Measurements from ENCODE around the gene FCER2. TPM values are rescaled to one million over a fixed set of nuclear protein-coding genes. Genes with fewer than 3 reads are reported as not detected.
"Not testable (repeated sequence)": the region's sequence is repeated elsewhere in the genome, so short reads cannot be mapped to it uniquely, and the experiment has no call there.

Gene FCER2
- polyA plus RNA-seq, 2 of the 4 experiments (the other 2 are of a cell fraction), result not detected

- peak; percentile 47 to 64; a peak in 3 of 6 replicates for ATAC-seq
- WGBS (ENCODE audit: missing lambda C conversion rate), result 10% methylated on average over 4 of the region's 4 CpGs
- H3K4me1 ChIP-seq, result no peaks in the 10 kb centered on the region
- no peak for FAIRE-seq
- CTCF ChIA-PET, result no interaction called here
- H3K4me2 ChIP-seq, result no peak overlapping the region
- no peak overlapping the region for H3K27ac ChIP-seq
- peak in 1 of 2 experiments; percentile 54 for DNase-seq (ENCODE audit: low read depth in 1 of 2, low spot score in 1 of 2)
- TF ChIP-seq BHLHE40 (IDR thresholded peaks at IDR 0.05; ENCODE audit: low read depth, low read length), result no peak
- POLR2A ChIA-PET, result no interaction called here
- H3K4me3 ChIP-seq, result no peak overlapping the region
- H3K9me3 ChIP-seq, result peaks cover 2% of the 10 kb centered on the region; the same call in 1 of the 3 replicates
These were observed 46.8 kb upstream of the FCER2 start for GRCh38 chr19:7748756-7749155.

DNA sequence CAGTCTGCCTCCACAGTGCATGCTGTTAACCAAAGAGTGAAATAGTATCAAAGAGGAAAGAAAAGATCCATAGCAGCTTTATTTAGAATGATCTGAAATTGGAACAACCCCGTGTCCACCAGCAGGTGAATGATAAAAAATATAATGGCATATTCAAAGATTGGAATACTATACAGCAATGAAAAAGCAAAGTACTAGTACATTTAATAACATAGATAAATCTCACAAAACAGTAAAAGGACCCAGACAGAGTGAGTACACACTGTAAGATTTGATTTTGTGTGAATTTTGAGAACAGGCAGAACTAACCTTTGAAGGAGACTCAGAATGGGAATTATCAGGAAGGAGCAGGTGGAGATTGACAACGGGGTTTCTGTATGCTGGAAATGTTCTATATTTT, 46.2 kb upstream of the FCER2 start:
- ChIA-PET POLR2A (no interaction called here), CTCF (interaction anchor here (0.7 to 1.5 kb wide), 3 partner anchors 51 to 407 kb away, joined by 3 to 5 read pairs (median 4); no protein-coding TSS in a partner anchor)
- no peak overlapping the region for H3K4me2 ChIP-seq
- FAIRE-seq (no peak), DNase-seq (ENCODE audit: low read depth in 1 of 2, low spot score in 1 of 2) (no peak), ATAC-seq (no peak)
- WGBS (ENCODE audit: missing lambda C conversion rate), result 0% methylated on average over 2 of the region's 2 CpGs
- H3K4me1 ChIP-seq, result no peaks in the 10 kb centered on the region
- no peak overlapping the region for H3K27ac ChIP-seq
- TF ChIP-seq RAD21 (conservative IDR thresholded peaks at IDR 0.05 in 1 of 2, IDR thresholded peaks at IDR 0.05 in 1 of 2), result no peak
- TF ChIP-seq, protein P1, sequence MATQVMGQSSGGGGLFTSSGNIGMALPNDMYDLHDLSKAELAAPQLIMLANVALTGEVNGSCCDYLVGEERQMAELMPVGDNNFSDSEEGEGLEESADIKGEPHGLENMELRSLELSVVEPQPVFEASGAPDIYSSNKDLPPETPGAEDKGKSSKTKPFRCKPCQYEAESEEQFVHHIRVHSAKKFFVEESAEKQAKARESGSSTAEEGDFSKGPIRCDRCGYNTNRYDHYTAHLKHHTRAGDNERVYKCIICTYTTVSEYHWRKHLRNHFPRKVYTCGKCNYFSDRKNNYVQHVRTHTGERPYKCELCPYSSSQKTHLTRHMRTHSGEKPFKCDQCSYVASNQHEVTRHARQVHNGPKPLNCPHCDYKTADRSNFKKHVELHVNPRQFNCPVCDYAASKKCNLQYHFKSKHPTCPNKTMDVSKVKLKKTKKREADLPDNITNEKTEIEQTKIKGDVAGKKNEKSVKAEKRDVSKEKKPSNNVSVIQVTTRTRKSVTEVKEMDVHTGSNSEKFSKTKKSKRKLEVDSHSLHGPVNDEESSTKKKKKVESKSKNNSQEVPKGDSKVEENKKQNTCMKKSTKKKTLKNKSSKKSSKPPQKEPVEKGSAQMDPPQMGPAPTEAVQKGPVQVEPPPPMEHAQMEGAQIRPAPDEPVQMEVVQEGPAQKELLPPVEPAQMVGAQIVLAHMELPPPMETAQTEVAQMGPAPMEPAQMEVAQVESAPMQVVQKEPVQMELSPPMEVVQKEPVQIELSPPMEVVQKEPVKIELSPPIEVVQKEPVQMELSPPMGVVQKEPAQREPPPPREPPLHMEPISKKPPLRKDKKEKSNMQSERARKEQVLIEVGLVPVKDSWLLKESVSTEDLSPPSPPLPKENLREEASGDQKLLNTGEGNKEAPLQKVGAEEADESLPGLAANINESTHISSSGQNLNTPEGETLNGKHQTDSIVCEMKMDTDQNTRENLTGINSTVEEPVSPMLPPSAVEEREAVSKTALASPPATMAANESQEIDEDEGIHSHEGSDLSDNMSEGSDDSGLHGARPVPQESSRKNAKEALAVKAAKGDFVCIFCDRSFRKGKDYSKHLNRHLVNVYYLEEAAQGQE (IDR thresholded peaks at IDR 0.05), result no peak
- TF ChIP-seq RCOR1 (IDR thresholded peaks at IDR 0.05; ENCODE audit: low read depth, low read length), result no peak
- TF ChIP-seq ZC3H11A (IDR thresholded peaks at IDR 0.05), result no peak
- TF ChIP-seq HDAC2 (IDR thresholded peaks at IDR 0.05), result no peak
- TF ChIP-seq MYC (IDR thresholded peaks at IDR 0.05; ENCODE audit: borderline replicate concordance, low read length), result no peak
- TF ChIP-seq NR3C1 (IDR thresholded peaks at IDR 0.05), result no peak
- no peak for TF ChIP-seq HEYL (CRISPR knock-in tag; IDR thresholded peaks at IDR 0.05)
- no peak for TF ChIP-seq PHF8 (IDR thresholded peaks at IDR 0.05; ENCODE audit: borderline replicate concordance, low read depth)
- TF ChIP-seq RNF2 (IDR thresholded peaks at IDR 0.05; ENCODE audit: borderline replicate concordance, low read depth), result no peak
- no peak for TF ChIP-seq KDM5A (IDR thresholded peaks at IDR 0.05)
- TF ChIP-seq JUNB (IDR thresholded peaks at IDR 0.05), result no peak
- no peak for TF ChIP-seq HMGXB4 (CRISPR knock-in tag; IDR thresholded peaks at IDR 0.05; ENCODE audit: borderline replicate concordance)
- no peak for TF ChIP-seq SREBF2 (IDR thresholded peaks at IDR 0.05)
- TF ChIP-seq EP300 (IDR thresholded peaks at IDR 0.05), result no peak
- no peak overlapping the region for H3K4me3 ChIP-seq
- peaks cover 2% of the 10 kb centered on the region; the same call in 1 of the 3 replicates for H3K9me3 ChIP-seq

- ATAC-seq, result no peak
- H3K9me3 ChIP-seq, result no peaks in the 10 kb centered on the region
- no peak within 1 kb of the TSS for H3K4me2 ChIP-seq
- no peak for DNase-seq (ENCODE audit: low read depth in 1 of 2, low spot score in 1 of 2)
- ChIA-PET POLR2A (no interaction called here), CTCF (interaction anchor here (0.7 to 1.6 kb wide), 5 partner anchors 12 to 406 kb away, joined by 3 to 6 read pairs (median 4); partner anchors contain the start of gene TRAPPC5)
- FAIRE-seq, result no peak
- no peak within 1 kb of the TSS for H3K27ac ChIP-seq
- 50% methylated on average over 6 of the region's 7 CpGs for WGBS (ENCODE audit: missing lambda C conversion rate)
- H3K4me3 ChIP-seq, result no peak within 1 kb of the TSS
- TF ChIP-seq SMC3 (IDR thresholded peaks at IDR 0.05) (no peak), HOXB5 (CRISPR knock-in tag; IDR thresholded peaks at IDR 0.05) (no peak), POLR2AphosphoS2 (conservative IDR thresholded peaks at IDR 0.05; ENCODE audit: low read length) (no peak), RFX5 (IDR thresholded peaks at IDR 0.05) (no peak), CBX2 (IDR thresholded peaks at IDR 0.05; ENCODE audit: borderline replicate concordance, low read depth) (no peak), MAFK (IDR thresholded peaks at IDR 0.05; ENCODE audit: partially characterized antibody) (no peak), RCOR1 (IDR thresholded peaks at IDR 0.05; ENCODE audit: low read depth, low read length) (no peak)
- H3K4me1 ChIP-seq, result no peaks in the 10 kb centered on the region
These were observed 45.3 kb upstream of the FCER2 start, which contains the start of gene CD209 for GRCh38 chr19:7746903-7747884. CD209 (minus strand) TSS chr19:7747534; CDS start chr19:7747511, 23 bp downstream.

DNA sequence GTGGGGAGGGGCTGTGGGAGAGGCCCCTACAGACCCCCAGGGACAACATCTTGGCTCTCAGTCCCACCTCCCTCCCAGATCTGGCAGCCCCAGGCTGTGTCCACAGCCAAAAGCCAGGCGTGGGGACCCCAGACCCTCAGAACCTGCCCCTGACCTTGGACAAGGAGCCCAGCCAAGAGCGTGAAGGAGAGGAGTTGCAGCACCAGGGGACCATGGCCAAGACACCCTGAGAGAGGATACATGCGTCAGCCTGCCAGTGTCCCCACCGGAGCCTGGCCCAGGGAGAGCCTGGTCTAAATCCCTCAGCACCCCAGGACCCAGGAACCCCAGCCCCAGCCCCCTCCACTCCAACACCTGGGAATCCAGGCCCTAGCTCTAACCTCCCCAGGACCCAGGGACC, 44.4 kb upstream of the FCER2 start:
- H3K4me3 ChIP-seq; H3K4me2 ChIP-seq; POLR2A ChIA-PET; H3K27ac ChIP-seq; H3K9me3 ChIP-seq; FAIRE-seq; DNase-seq (ENCODE audit: low read depth in 1 of 2, low spot score in 1 of 2); H3K4me1 ChIP-seq; ATAC-seq: not testable (repeated sequence)
- CTCF ChIA-PET, result interaction anchor here (0.9 to 1.6 kb wide), 2 partner anchors 11 to 65 kb away, joined by 3 to 6 read pairs; partner anchors contain the start of gene TRAPPC5
- no CpG with 5 or more reads among the region's 4 CpGs for WGBS (ENCODE audit: missing lambda C conversion rate)
